ENCODE data around the gene LBHD2.

The LBHD2 gene

DNA sequence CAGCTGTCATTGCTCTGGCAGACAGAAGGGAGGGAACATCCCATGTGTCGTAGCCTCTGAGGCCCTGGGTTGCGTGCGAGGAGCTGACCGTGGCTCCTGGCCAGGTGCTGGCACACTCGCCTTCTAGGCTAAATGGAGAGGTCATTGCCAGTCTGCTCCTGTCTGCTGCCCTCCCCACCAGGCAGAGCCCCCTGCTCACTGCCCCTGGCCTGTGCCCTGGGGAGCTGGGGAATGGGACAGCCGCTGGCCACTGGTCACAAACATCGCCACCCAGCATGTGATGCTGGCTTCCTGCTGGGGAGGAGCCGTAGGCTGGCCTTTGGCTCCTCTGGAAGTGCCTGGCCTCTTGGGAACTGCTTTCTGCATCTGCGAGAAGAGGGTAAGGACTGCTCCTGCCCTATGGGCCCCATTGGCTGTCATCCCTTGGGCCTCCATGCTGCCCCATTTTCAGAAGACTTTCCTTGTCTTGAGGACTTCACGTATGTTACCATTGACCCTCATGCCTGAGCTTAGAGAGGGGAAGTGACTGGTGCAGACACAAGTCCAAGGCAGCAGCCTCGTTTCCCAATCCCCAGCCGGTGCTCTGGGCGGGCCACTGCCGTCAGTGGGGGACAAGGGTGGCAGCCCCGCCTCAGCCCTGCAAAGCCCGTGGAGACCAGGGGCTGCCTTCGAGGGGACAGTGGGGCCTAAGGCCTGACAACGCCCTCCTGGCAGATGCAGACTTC, 37.3 kb downstream of the LBHD2 start:
- no peak for DNase-seq

DNA sequence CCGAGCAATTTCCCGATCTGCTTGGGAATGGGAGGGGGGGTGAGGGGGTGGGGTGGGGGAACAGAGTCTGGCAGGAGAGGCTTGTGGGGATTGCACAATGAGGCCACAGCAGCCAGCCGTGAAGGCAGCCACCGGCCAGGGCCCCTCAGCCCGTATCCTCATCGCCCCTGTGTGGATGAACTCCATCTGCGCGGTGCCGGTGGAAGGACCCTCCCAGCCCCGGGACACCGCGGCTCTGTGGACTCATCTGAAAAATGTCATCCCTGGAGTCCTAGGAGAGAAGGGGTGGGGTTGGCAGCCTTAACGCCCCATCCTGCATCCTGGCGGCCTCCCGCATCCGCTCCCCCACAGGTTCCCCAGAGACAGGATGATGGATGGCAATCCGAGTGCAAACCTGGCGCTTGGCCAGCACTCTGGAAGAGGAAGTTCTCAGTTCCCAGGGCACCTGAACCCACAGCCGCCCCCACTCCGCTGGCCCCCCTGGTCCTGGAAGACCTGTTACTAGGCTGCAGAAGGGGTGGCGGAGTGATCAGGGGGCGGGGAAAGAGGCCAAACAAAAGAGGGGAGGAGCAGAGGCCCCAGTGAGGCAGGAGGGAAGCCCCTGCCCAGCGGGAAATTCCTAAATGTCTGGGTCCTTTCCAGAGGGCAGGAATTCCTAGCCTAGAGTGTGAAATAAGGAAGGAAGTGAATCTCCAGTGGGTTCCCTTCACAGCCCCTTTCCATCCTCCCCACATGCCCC, 38.0 kb downstream of the LBHD2 start:
- DNase-seq: no peak

DNA sequence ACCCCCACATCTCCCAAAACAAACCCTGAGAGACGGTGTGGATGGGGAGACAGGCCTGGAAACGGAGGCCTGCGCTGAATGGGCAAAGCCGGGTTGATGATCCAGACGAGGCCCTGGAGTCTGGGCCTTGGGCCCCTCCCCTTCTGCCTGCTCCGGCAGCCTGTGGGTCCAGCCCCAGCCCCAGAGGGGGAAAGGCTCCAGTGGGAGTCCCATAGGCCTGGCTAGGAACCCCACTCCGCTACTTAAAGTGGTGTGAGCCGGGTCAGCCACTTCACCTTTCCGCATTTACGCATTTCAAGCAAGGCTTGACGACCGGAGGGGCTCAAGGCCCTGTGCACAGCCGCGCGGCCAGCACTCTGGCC, 38.6 kb downstream of the LBHD2 start:
- no peak for DNase-seq

DNA sequence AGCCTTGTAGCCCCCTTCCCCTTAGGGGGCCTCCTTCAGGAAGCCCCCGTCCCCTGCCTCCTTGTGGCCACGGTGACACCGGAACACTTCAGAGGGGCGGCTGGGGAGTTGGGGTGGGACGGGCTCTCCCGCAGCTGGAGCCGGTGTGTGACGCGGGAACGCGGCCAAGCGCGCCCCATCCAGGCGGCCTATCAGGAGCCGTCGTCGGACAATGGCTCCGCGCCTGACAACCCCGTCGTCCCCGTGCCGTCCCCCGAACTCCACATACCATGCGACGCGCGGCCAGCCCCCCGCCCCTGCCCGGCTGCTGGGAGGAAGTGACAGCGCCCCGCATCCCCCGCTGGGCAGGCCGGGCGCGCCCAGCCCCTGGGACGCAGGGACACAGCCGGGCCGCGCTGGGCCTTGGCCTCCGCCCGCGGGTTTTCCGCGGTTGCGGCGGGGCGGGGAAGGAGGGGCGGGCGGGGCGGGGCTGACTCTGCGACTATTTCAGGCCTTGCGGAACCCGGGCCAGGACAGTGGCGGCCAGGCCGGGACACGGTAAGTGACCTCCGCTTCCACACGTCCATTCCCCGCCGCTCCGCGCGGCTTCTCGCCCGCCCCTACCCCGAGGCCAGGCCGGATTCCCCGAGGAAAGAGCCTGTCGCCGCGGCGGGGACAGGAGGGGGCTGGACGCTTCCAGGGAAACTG, 39.1 kb downstream of the LBHD2 start, which contains the start of gene TNFAIP2:
TSS of gene TNFAIP2 (plus strand) at position 515 of the 687 bp plus-strand sequence. CDS start 2,997 bp downstream, outside the sequence.
- DNase-seq: no peak

DNA sequence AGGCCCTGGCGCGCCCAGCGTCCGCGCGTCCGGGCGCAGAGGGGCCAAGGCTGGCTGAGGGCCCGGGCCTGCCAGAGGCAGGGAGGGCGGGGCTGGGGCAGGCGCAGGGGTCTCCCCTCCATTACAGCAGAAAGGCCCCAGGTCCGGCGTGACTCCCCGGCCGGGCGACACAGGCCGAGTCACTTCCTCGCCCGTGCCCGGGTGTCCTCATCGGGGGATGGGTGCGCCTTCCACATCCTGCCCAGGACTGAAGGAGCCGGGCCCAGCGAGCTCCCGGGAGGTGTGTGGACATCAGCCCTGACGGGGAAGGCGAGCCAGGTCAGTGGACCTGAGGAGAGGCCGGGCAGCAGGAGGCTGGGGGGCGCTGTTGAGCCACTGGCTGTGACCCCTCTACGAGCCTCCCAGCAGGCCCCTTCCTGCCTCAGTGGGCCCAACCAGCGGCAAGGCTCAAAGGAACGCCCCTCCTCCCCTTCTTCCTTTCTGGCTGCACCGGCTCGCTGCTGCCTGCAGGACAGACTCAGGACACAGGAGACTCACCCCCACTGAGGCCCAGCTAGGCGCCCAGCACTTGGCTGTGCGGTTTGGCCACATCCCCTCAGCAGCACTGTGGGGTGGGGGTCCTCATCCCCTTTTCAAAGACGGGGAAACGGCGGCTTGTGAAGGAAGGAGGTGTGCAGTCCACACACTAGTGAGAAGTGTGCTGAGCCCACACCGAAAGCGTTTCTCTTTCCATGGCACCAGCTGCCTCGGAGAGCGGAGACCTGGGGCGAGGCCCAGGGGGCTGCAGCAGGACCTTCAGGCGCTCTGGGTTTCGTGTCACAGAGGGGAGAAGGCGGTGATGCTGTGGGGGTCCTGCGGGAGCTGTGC, 39.9 kb downstream of the LBHD2 start:
- DNase-seq: no peak

DNA sequence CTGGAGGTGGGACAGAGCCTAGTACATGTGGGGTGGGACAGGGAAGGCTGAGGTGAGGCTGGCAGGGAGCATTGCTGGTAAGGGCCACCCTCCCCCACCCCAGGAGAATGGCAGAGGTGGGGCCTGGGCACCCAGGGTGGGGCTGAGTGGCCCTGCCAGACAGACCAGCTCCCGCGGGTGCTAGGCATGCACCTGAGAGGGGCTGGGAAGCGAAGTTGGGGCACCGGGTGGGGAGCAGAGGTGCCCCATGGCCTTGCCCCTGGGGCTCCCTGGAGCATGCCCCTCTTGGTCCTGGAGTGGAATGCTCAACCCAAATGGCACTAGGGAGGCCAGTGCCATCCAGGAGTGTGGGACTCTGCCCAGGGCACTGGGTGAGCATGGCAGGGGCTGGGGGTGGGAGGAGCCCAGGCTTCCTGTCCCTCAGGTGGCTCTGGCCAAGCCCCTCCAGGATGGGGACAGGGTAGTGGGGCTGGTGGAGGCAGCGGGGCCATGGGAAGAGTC, 40.5 kb downstream of the LBHD2 start:
- DNase-seq: no peak

DNA sequence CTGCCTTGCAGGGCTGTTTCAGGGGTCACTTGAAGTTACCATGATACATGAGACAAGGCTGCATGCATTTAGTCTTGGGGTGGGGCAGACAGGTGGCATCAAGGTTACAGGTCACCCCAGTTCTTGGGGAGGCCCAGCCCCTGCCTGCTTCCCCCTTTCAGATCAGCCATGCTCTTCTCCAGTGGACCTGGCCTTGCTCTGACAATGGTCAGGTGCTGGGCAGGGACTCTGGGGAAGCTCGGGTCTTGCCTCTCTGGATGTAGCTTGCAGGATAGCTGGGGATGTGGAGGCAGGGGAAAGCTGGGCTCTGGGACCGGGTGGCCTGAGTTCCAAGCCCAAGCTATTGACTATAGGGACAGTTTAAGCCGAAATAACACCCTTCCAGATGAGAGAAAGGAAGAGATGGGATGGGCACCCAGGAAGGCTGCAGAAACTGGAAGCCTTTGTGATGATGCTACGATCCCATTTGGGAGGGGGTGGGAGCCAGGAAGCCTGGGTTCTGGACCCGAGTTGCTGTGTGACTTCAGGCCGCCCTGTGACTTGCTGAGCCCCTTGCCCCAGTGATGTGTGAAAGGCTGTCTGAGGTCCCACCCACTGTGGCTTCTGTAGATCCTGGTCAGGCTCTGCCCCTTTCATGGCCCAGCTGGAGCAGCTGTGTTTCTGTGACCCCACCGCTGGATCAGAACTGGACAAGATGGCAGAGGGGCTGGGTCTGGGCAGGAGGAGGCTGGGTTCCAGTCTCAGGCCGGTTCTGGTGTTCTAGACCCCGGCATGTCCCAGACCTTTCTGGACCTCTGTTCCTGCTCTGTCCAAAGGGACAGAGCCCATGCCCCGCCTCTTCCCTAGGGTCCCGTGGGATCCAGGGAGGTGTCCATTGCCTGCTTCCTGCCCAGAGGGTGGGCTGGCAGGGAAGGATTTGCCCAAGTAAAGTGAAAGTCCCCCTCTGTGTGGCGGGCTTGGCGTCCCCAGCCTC, 41.4 kb downstream of the LBHD2 start:
- no peak for DNase-seq

DNA sequence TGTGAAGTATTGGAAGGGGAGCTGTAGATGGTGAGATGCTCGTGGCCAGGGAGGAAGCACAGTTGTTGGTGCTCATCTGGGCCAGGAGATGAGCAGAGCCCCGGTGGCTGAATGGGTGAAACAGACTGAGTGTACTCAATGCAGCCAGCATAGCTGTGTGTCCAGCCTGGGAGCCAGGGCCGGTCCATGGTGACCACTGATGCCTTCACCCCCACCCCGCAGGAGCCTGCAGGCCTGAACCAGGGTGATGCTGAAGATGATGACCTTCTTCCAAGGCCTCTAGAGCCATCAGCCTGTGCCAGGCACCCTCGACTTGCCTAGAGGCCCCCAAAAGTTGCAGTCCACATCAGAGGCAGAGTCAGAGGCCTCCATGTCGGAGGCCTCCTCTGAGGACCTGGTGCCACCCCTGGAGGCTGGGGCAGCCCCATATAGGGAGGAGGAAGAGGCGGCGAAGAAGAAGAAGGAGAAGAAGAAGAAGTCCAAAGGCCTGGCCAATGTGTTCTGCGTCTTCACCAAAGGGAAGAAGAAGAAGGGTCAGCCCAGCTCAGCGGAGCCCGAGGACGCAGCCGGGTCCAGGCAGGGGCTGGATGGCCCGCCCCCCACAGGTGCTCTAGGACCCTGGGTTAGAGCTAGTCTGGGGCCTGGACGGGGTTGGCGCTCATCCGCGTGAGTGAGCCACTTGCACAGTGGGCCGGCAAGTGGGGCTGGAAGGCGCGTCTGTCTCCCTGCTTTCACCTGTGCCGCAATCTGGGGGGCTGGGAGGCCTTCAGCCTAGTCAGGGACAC, 42.3 kb downstream of the LBHD2 start:
- DNase-seq: no peak

DNA sequence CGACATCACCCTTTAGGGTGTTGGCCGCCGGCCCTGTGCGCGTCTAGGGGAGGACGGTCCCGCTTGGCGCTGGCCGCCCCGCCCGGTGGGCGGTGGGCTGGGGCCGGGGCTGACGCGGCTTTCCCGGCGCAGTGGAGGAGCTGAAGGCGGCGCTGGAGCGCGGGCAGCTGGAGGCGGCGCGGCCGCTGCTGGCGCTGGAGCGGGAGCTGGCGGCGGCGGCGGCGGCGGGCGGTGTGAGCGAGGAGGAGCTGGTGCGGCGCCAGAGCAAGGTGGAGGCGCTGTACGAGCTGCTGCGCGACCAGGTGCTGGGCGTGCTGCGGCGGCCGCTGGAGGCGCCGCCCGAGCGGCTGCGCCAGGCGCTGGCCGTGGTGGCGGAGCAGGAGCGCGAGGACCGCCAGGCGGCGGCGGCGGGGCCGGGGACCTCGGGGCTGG, 42.9 kb downstream of the LBHD2 start:
- DNase-seq: no peak

DNA sequence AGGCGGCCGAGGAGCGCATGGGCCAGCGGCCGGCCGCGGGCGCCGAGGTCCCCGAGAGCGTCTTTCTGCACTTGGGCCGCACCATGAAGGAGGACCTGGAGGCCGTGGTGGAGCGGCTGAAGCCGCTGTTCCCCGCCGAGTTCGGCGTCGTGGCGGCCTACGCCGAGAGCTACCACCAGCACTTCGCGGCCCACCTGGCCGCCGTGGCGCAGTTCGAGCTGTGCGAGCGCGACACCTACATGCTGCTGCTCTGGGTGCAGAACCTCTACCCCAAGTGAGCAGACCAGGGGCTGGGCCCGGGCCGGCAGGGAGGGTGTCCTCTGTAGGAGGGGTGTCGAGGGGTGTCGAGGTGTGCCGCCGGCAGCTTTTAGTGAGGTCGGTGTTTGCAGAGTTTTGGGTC, 43.3 kb downstream of the LBHD2 start:
- DNase-seq: no peak

DNA sequence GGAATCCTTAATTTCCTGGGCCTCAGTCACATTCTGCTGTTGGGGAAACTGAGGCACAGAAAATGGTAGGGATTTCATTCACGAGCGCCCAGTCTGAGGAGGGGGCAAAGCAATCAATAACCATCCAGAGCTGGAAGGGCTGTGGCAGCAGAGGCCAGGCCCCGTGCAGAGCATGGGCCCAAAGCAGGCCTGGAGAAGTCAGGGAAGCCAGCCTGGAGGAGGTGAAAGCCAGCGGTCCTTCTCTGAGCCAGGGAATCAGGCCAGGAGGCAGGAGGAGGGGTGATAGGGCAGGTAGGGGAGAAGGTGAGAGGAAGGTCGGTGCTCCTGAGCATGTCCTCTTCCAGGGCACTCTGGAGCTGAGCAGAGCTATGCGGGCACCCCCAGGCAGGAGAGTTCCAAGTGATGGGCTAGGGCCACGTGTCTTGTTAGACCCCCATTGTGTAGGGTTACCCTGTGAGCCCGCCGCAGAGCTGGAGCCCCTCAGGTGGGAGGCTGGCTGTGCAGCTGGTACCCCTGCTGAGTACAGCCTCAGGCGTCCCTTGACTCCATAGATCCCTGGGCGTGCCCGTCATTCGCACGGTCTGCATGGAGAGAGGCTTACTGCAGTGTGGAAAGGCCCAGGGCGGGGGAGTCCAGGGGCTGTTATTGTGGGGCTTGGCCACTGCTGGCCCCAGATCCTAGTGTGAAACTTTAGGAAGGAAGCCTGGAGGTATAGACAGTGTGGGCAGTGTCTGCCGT, 44.0 kb downstream of the LBHD2 start:
- no peak for DNase-seq

DNA sequence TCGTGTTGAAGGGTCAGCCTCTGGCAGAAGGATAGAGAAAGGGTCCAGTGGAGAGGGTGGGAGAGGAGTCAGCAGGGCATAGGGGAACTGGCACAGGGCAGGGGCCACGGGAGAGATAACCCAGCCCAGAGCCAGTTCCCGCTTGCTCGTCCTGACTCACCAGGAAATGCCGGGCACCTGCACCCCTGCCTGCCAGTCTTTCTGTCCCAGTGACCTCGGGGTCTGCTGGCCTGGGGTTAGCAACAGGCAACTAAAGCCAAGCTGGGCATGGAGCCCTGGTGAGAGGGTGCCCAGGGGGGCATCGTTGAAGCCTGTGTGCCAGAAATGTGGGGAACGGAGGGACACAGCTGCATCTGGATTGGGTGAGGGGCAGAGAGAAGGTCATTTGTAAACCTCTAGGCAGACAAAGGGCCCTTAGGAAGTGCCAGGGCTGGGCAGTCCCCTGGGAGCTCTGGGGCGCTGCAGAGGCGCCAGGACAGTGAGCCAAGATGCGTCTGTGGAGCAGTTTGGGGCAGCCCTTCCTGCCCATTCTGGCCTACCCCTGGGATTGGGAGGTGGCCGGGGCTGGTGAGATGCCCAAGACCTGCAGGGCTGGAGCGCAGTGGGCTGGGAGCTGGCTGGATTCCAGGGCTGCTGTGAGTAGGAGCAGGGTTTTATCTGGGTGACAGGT, 44.8 kb downstream of the LBHD2 start:
- DNase-seq: no peak

DNA sequence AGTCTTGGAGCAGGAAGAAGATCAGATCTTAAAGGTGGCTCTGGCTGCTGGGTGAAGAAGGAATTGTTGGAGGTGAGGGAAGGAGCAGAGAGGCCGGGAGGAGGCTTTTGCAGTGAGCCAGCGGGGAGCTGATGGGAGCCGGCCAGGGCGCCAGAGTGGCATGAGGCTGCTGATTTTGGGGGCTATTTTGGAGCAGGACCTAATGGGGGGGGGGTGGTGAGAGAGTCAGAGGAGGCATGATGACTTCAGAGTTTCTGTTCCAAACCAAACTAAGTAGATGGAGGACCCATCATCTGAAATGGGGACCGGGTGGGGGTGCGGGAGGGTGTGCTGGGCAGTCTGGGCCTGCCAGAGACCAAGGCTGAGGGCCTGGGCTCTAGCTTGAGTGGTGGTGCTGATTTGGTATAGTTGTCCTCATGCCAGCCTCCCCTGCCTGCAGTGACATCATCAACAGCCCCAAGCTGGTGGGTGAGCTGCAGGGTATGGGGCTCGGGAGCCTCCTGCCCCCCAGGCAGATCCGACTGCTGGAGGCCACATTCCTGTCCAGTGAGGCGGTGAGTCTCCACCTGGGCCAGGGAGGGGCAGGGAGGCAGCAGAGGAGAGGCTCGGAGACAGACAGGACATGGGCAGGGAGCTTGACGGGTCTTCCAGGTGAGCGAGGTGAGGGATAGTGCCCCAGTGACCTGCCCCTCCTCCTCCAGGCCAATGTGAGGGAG, 45.4 kb downstream of the LBHD2 start:
- DNase-seq: no peak

DNA sequence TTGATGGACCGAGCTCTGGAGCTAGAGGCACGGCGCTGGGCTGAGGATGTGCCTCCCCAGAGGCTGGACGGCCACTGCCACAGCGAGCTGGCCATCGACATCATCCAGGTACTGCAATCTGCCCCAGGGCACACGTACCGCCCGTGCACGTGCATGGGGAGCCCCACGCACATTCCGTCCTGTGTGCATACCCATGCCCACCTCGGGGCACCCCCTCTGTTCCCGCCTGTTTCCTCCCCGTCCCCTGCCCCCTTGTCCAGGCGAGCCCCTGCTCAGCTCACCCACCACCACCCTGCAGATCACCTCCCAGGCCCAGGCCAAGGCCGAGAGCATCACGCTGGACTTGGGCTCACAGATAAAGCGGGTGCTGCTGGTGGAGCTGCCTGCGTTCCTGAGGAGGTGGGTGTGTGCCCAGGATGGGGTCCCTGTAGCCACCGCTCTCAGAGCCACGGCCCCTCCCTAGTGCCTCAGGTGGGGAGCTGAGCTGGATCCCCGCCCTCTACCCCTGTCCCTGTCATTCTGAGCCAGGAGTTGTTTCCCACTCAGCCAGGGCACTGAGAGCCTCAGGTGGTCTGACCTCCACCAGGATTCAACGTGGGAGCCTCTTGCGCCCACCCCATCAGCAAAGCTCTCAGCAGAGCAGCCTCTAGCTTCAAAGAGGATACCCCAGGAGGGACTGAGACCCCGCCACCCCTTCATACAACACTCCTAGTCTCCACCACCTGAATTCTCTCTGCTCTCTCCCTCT, 46.2 kb downstream of the LBHD2 start:
- no peak for DNase-seq

DNA sequence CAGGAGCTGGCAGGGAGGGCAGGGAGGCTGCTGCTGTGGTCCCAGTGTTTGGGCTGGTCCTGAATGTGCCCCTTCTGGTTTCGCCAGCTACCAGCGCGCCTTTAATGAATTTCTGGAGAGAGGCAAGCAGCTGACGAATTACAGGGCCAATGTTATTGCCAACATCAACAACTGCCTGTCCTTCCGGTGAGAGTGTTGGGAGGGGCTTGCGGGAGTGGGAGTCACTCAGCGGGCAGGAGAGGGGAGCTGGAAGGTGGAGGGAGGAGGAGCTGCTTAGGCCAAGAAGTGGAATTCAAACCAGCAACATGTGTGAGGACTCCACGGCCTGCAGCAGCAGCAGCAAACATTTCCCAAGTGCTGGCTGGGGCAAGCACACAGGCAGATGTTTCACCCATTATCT, 47.0 kb downstream of the LBHD2 start:
- DNase-seq: no peak

DNA sequence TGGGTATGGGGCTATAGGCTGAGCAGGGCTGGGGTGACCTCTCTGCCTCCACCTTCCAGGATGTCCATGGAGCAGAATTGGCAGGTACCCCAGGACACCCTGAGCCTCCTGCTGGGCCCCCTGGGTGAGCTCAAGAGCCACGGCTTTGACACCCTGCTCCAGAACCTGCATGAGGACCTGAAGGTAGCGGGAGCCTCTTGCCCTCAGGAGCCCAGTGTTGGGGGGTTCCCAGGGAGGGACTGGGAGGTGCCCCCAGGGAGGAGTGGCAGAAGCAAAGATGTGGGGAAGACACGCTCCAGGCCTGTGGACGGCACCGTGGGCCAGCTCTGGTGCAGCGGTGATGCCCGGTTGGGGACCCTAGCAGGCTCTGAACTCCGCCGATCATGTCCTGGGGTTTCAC, 47.6 kb downstream of the LBHD2 start:
- no peak for DNase-seq

DNA sequence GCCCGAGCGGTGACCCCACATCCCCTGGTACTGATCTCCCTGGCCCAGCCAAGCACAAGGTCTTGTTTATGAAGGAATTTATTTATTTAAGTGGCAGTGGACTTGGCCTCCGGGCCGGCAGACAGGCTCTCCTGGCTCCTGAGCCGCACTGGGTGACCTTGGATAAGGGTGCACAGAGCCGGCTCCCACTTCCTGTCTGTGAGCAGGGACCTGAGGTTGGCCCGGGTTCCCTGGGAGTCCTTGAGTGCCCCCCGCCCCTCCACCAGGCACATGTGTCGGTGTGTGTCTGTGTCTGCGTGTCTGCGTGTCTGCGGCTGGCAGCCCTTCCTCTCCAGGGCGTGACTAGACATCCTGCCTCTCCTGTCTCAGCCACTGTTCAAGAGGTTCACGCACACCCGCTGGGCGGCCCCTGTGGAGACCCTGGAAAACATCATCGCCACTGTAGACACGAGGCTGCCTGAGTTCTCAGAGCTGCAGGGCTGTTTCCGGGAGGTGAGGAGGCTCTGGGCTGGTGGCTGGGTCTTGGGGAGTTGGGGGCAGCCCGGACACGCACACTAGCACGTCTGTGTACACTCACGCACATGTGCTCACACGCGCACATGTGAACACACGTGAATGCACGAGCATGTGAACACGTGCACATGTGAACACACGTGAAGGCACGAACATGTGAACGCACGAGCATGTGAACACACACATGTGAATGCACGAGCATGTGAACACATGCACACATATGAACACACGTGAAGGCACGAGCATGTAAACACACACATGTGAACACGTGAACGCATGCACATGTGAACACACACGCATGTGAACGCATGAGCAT, 48.6 kb downstream of the LBHD2 start:
- DNase-seq: no peak

Data from central memory CD4-positive, alpha-beta T cell (primary cell).